HEK293 (cell line): ENCODE results near the gene ZNHIT3.
"Not testable (repeated sequence)": the region's sequence is repeated elsewhere in the genome, so short reads cannot be mapped to it uniquely, and the experiment has no call there.

ENCODE experiments used
- CTCF ChIA-PET: fragments of 350-600 bp; formaldehyde crosslinking; extraction: SDS; loops from one replicate; lab custom pipeline; 2021; ENCODE audit warnings: antibody characterized with exemption; lab: Yijun Ruan, JAX
- POLR2A ChIA-PET: fragments of 300-600 bp; formaldehyde crosslinking; extraction: SDS; loops from one replicate; lab custom pipeline; 2020; ENCODE audit warnings: antibody characterized with exemption, inconsistent platforms; lab: Yijun Ruan, JAX
- H3K27ac ChIP-seq: fragments of 200-500 bp; sonication (Bioruptor generic); 2 replicates; pipeline ENCODE4 v1.5.1; 2014; ENCODE audit warnings: low read depth, low read length, control low read depth, inconsistent platforms; ENCODE audit errors: extremely low read depth
- H3K36me3 ChIP-seq, 2 experiments: fragments of 200-500 bp in 1 of 2; sonication (Bioruptor generic) in 1 of 2; 1 replicate in 1 of 2; 2 replicates in 1 of 2; pipeline ENCODE4 v1.5.1; 2014 to 2017; ENCODE audit warnings: inconsistent platforms in 2 of 2, low read length in 2 of 2; ENCODE audit not compliant: control insufficient read depth in 2 of 2, insufficient read depth in 1 of 2
- H3K4me1 ChIP-seq: fragments of 200-500 bp; sonication (Bioruptor generic); 2 replicates; pipeline ENCODE4 v1.5.1; 2014; ENCODE audit warnings: mild to moderate bottlenecking, low read length, inconsistent platforms; ENCODE audit not compliant: control insufficient read depth, insufficient read depth
- H3K4me3 ChIP-seq: 2 replicates; pipeline ENCODE4 v1.5.1; 2011; ENCODE audit warnings: low read depth, mild to moderate bottlenecking, control low read depth, low read length, moderate library complexity
- H3K9me3 ChIP-seq: fragments of 200-500 bp; sonication (Bioruptor generic); 2 replicates; pipeline ENCODE4 v1.5.1; 2014; ENCODE audit warnings: low read depth, low read length, inconsistent platforms; ENCODE audit not compliant: control insufficient read depth, insufficient read depth
- EGR2 ChIP-seq: fragments of 450-650 bp; formaldehyde crosslinking; IDR thresholded peaks from 2 replicates; pipeline ENCODE4 v1.5.1; 2016; ENCODE audit warnings: low read depth, missing biosample characterization, missing genetic modification characterization
- GLIS2 ChIP-seq: fragments of 450-650 bp; formaldehyde crosslinking; IDR thresholded peaks from 2 replicates; pipeline ENCODE4 v1.5.1; 2016; ENCODE audit warnings: missing biosample characterization, missing genetic modification characterization
- KLF1 ChIP-seq: fragments of 450-650 bp; formaldehyde crosslinking; IDR thresholded peaks from 2 replicates; pipeline ENCODE4 v1.5.1; 2016; ENCODE audit warnings: missing biosample characterization, missing genetic modification characterization
- MEIS1 ChIP-seq: sonication (generic); formaldehyde crosslinking; IDR thresholded peaks from 2 replicates; pipeline ENCODE4 v1.8.1; 2022; ENCODE audit warnings: missing genetic modification reagents, mild to moderate bottlenecking, borderline replicate concordance
- OSR2 ChIP-seq: fragments of 450-650 bp; formaldehyde crosslinking; IDR thresholded peaks from 2 replicates; pipeline ENCODE4 v1.5.1; 2016; ENCODE audit warnings: missing biosample characterization, missing genetic modification characterization
- YY1 ChIP-seq: fragments of 450-650 bp; formaldehyde crosslinking; IDR thresholded peaks from 2 replicates; pipeline ENCODE4 v1.5.1; 2018; ENCODE audit warnings: missing biosample characterization, missing genetic modification characterization
- ZBTB20 ChIP-seq: fragments of 450-650 bp; formaldehyde crosslinking; IDR thresholded peaks from 2 replicates; pipeline ENCODE4 v1.5.1; 2016; ENCODE audit warnings: missing biosample characterization, missing genetic modification characterization
- ZBTB48 ChIP-seq: fragments of 450-650 bp; formaldehyde crosslinking; IDR thresholded peaks from 2 replicates; pipeline ENCODE4 v1.5.1; 2016; ENCODE audit warnings: missing biosample characterization, missing genetic modification characterization
- ZNF114 ChIP-seq: fragments of 450-650 bp; formaldehyde crosslinking; IDR thresholded peaks from 2 replicates; pipeline ENCODE4 v1.5.0; 2017; ENCODE audit warnings: missing biosample characterization, missing genetic modification characterization
- ZNF133 ChIP-seq: fragments of 450-650 bp; formaldehyde crosslinking; IDR thresholded peaks from 2 replicates; pipeline ENCODE4 v1.5.1; 2016; ENCODE audit warnings: missing biosample characterization, missing genetic modification characterization
- ZNF16 ChIP-seq: fragments of 450-650 bp; formaldehyde crosslinking; IDR thresholded peaks from 2 replicates; pipeline ENCODE4 v1.5.1; 2016; ENCODE audit warnings: low read depth, missing biosample characterization, missing genetic modification characterization
- ZNF221 ChIP-seq: fragments of 450-650 bp; formaldehyde crosslinking; IDR thresholded peaks from 2 replicates; pipeline ENCODE4 v1.5.1; 2017; ENCODE audit warnings: missing biosample characterization, missing genetic modification characterization, borderline replicate concordance
- ZNF274 ChIP-seq, 2 experiments: fragments of 200-500 bp in 1 of 2; fragments of 450-650 bp in 1 of 2; sonication (Bioruptor generic) in 1 of 2; formaldehyde crosslinking in 1 of 2; IDR thresholded peaks; 2 replicates each; pipeline versions ENCODE4 v1.5.1 to v1.6.1; 2014 to 2016; ENCODE audit warnings: borderline replicate concordance in 1 of 2, inconsistent platforms in 1 of 2, low read length in 1 of 2, missing biosample characterization in 1 of 2, missing genetic modification characterization in 1 of 2
- ZNF404 ChIP-seq: fragments of 450-650 bp; formaldehyde crosslinking; IDR thresholded peaks from 2 replicates; pipeline ENCODE4 v1.5.1; 2017; ENCODE audit warnings: missing biosample characterization, missing genetic modification characterization
- ZNF510 ChIP-seq: fragments of 450-650 bp; formaldehyde crosslinking; IDR thresholded peaks from 2 replicates; pipeline ENCODE4 v1.5.1; 2018; ENCODE audit warnings: mild to moderate bottlenecking, missing genetic modification characterization, missing biosample characterization; ENCODE audit not compliant: insufficient replicate concordance
- ZNF560 ChIP-seq: fragments of 450-650 bp; formaldehyde crosslinking; IDR thresholded peaks from 2 replicates; pipeline ENCODE4 v1.5.1; 2017; ENCODE audit warnings: missing biosample characterization, missing genetic modification characterization, borderline replicate concordance
- ZNF621 ChIP-seq: fragments of 450-650 bp; formaldehyde crosslinking; IDR thresholded peaks from 2 replicates; pipeline ENCODE4 v1.5.1; 2017; ENCODE audit warnings: missing biosample characterization, missing genetic modification characterization
- ZNF624 ChIP-seq: fragments of 450-650 bp; formaldehyde crosslinking; IDR thresholded peaks from 2 replicates; pipeline ENCODE4 v1.5.1; 2017; ENCODE audit warnings: missing biosample characterization, missing genetic modification characterization
- ZNF629 ChIP-seq: fragments of 450-650 bp; formaldehyde crosslinking; IDR thresholded peaks from 2 replicates; pipeline ENCODE4 v1.5.1; 2017; ENCODE audit warnings: missing biosample characterization, missing genetic modification characterization
- ZNF677 ChIP-seq: fragments of 450-650 bp; IDR thresholded peaks from 2 replicates; pipeline ENCODE4 v1.5.0; 2018; ENCODE audit warnings: missing biosample characterization, mild to moderate bottlenecking, missing genetic modification characterization, moderate library complexity
- ZNF768 ChIP-seq: fragments of 450-650 bp; formaldehyde crosslinking; IDR thresholded peaks from 2 replicates; pipeline ENCODE4 v1.5.1; 2018; ENCODE audit warnings: missing biosample characterization, mild to moderate bottlenecking, missing genetic modification characterization
- ZNF843 ChIP-seq: fragments of 450-650 bp; formaldehyde crosslinking; IDR thresholded peaks from 2 replicates; pipeline ENCODE4 v1.5.1; 2016; ENCODE audit warnings: missing biosample characterization, missing genetic modification characterization
- ZXDB ChIP-seq: fragments of 450-650 bp; formaldehyde crosslinking; IDR thresholded peaks from 2 replicates; pipeline ENCODE4 v1.5.1; 2016; ENCODE audit warnings: missing biosample characterization, missing genetic modification characterization
- TF ChIP-seq, protein P1 (sequence below): fragments of 450-650 bp; formaldehyde crosslinking; IDR thresholded peaks from 2 replicates; pipeline ENCODE4 v1.5.1; 2016; ENCODE audit warnings: missing biosample characterization, missing genetic modification characterization

The ZNHIT3 gene

DNA sequence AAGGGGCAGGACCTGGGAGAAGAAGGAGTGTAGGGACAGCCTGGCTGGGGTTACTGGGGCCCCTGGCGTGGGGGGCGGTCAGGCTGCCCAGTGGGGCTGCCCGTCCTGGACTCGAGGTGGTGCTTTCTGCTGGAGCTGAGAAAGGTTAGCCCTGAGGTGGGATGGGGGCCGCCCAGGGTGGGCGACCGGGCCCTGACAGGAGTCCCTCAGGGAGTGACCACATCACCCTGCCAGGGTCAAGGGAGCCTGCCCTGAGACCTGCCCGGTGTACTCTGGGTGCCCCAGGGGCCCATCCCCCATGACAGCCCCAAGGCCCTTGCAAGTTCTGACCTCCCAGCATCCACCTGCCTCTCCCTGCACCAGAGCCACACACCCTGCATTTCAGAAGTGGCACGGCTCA lies 28.8 kb upstream of the ZNHIT3 start:
- not testable (repeated sequence) for H3K4me3 ChIP-seq, H3K27ac ChIP-seq, H3K9me3 ChIP-seq, H3K36me3 ChIP-seq, H3K4me1 ChIP-seq
- ChIA-PET POLR2A (interaction anchor here (1.2 kb wide), 1 partner anchor 114 kb away, joined by 3 read pairs; no protein-coding TSS in a partner anchor), CTCF (interaction anchor here (0.6 to 1.2 kb wide), 2 partner anchors 308 to 709 kb away, joined by 3 to 5 read pairs; no protein-coding TSS in a partner anchor)

DNA sequence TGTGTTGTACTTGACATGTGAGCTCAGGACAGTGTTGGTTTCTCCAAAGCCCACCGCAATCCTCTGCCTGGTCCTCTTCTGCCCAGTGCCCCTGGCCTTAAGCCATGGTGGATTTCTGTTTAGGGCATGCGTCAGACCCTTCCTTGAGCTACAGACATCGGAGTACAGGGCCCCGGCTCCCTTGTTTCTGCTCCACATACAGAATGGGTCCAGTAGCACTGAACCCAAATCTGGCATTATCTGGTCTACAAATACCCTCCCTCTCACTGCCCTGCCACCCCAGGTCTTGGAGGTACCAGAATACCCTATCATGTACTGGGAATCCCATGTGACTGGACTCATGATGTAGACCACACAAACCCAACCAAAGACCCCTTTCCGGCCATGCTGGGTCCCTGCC lies 27.4 kb upstream of the ZNHIT3 start:
- CTCF ChIA-PET: interaction anchor here (0.6 to 1.6 kb wide), 4 partner anchors 24 to 573 kb away, joined by 3 to 8 read pairs (median 4); no protein-coding TSS in a partner anchor

DNA sequence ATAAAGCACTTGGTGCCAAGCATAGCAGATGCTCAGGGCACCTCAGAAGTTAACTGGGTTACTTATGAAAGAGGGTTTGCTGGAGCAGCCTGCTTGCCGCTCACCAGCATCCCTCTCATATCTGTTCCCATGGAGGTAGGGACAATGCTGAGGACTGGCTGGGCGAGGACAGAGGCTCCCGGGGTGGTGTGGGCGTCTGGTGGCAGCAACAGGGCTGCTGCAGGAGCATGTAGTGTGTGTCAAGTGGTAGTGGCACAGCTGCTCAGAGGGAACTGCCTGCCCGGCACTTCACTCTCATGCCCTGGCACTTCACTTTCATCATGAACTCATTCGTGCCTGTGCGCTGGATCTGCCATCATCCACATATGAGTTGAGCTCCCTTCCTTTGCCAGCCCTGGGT lies 26.9 kb upstream of the ZNHIT3 start:
- Histone ChIP-seq H3K4me3 (no peak overlapping the region), H3K9me3 (no peaks in the 10 kb centered on the region), H3K27ac (no peak overlapping the region), H3K4me1 (no peaks in the 10 kb centered on the region), H3K36me3 (no peaks in the 10 kb centered on the region)
- POLR2A ChIA-PET: no interaction called here
- TF ChIP-seq GLIS2: no peak
- TF ChIP-seq OSR2: no peak
- TF ChIP-seq ZNF133 (tag by site-specific recombination): no peak
- TF ChIP-seq ZNF274 (IDR thresholded peaks at IDR 0.05; ENCODE audit: low read length): no peak
- no peak for TF ChIP-seq ZNF274 (tag by site-specific recombination; IDR thresholded peaks at IDR 0.05; ENCODE audit: borderline replicate concordance)
- no peak for TF ChIP-seq EGR2 (tag by site-specific recombination)
- no peak for TF ChIP-seq ZBTB48 (tag by site-specific recombination)
- TF ChIP-seq, protein P1, sequence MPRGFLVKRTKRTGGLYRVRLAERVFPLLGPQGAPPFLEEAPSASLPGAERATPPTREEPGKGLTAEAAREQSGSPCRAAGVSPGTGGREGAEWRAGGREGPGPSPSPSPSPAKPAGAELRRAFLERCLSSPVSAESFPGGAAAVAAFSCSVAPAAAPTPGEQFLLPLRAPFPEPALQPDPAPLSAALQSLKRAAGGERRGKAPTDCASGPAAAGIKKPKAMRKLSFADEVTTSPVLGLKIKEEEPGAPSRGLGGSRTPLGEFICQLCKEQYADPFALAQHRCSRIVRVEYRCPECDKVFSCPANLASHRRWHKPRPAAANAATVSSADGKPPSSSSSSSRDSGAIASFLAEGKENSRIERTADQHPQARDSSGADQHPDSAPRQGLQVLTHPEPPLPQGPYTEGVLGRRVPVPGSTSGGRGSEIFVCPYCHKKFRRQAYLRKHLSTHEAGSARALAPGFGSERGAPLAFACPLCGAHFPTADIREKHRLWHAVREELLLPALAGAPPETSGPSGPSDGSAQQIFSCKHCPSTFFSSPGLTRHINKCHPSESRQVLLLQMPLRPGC (tag by site-specific recombination): no peak
- no peak for TF ChIP-seq ZNF621 (tag by site-specific recombination)
- no peak for TF ChIP-seq MEIS1 (CRISPR knock-in tag)
- TF ChIP-seq ZNF510: no peak
- no peak for TF ChIP-seq KLF1 (tag by site-specific recombination)
- no peak for TF ChIP-seq ZNF404 (tag by site-specific recombination)
- TF ChIP-seq ZXDB (tag by site-specific recombination): no peak
- TF ChIP-seq ZNF677 (tag by site-specific recombination): no peak
- TF ChIP-seq ZNF768 (tag by site-specific recombination): no peak
- TF ChIP-seq ZNF560 (tag by site-specific recombination): no peak
- no peak for TF ChIP-seq ZNF624 (tag by site-specific recombination)
- CTCF ChIA-PET: interaction anchor here (1.6 kb wide), 1 partner anchor 23 kb away, joined by 8 read pairs; no protein-coding TSS in a partner anchor

More for the DNA sequence above, 27.4 kb upstream of the ZNHIT3 start:
- TF ChIP-seq ZNF843 (tag by site-specific recombination) (no peak), YY1 (tag by site-specific recombination) (no peak), ZNF221 (tag by site-specific recombination) (no peak), ZNF629 (tag by site-specific recombination) (no peak), ZNF114 (no peak), ZBTB20 (no peak), ZNF16 (tag by site-specific recombination) (no peak)
- no peaks in the 10 kb centered on the region for H3K9me3 ChIP-seq
- no peak overlapping the region for H3K27ac ChIP-seq
- no peaks in the 10 kb centered on the region for H3K36me3 ChIP-seq
- H3K4me3 ChIP-seq: no peak overlapping the region
- H3K4me1 ChIP-seq: no peaks in the 10 kb centered on the region
- POLR2A ChIA-PET: interaction anchor here (1.2 kb wide), 1 partner anchor 113 kb away, joined by 3 read pairs; no protein-coding TSS in a partner anchor
